Pulmonary artery endothelial cell (primary cell): ENCODE data around the gene GALK1. TPM values are rescaled to one million over a fixed set of nuclear protein-coding genes. Genes with fewer than 3 reads are reported as not detected.
"Not testable (repeated sequence)": the region's sequence is repeated elsewhere in the genome, so short reads cannot be mapped to it uniquely, and the experiment has no call there.

ENCODE experiments used
- DNase-seq: peaks from one replicate; pipeline ENCODE4 v3.0.0-alpha.2; 2011; ENCODE audit warnings: low read depth, low spot score
- total RNA-seq: library from RNA; depleted of rRNA; stranded (reverse); fragments of >200 nt; gene quantifications from 2 replicates; pipeline ENCODE4 v1.2.3, GENCODE V29; 2014

The GALK1 gene
- total RNA-seq, 1 donor from 2014 or later, result 120 TPM

DNA sequence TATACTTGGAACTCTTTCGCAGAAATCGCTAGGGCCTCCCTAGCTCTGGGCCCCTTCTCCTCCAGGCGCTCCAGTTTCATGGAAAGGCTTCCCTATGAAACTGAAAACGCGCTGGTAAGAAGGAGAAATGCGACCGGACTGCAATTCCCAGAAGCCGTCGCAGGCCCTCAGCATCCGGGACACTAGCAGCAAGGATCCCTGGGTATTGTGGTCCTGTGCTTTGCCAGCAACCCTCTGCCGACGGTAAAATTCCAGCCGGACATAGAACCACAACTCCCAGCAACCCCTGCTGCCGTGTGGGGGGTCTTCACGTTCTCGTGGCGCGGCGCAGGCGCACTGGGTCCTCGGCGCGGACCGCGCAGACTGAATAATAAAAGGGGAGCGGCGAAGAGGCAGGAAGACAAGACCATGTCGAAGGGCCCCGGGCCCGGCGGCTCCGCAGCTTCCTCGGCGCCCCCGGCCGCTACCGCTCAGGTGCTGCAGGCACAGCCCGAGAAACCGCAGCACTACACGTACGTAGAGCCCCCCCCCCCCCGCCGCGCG, 19.6 kb upstream of the GALK1 start, which contains the start of gene UNK:
TSS of gene UNK (plus strand) at position 334 of the 543 bp plus-strand sequence. CDS start at position 409, 75 bp downstream.
- peak; percentile 99 for DNase-seq

DNA sequence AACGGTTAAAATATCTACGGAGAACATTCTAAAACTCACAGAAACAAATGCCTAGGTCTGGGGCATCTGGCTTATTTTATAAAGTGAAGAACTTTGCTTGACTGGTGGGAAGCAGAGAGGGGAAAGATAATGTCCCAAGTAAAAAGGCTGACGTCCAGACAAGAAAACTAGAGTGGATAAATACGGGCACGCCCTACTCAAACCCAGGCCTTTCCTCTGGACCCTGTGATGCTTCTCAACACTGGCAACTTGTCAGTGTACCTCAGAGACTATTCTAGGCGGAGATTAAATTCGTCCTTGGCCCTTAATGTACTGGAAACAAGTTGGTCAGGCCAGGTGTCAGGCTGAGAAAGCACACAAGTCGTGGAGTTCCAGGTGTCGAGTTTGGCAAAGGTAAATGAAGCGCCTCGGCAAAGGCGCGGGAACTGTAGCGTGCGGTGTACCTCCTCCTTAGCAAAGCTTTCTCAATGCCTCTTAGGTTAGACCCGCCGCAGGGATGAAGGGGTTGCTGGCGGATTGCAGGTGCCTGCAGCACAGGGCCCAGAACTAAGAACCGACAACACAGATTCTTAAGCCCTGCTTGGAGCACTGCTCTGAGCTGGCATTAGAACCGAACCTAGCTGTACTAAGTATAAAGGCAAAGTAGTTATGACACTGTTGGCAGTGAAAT, 18.9 kb upstream of the GALK1 start:
- no peak for DNase-seq

DNA sequence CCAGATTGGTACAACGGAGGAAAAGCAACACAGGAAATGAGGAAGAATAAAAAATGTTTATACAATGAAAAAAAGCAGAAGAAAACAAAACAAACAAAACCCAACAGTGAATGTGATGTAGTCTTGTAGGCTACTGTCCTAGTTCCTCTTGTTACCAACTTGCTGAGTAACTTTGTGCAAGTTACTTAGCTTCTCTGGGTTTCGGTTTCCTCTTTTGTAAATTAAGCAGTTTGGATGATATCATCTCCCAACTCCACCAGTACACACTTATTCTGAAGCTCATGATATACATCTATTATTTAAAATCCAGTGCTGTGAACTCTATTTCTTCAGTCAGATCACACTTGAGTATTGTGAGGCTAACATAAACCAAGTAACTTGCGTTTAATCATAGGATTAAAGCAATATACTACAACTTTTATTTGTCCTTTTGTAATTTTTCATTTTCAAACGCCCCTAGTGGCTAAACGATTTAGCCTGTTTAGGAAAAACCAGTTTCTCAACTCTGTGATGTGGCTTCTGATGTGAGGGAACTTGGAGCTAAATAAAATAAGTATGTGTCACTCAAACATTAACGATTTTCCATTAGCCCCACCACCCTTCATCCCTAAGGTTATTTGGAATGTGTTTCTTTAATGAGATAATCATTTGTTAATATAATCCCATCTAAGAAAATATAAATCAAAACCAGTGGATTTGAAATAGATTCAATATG, 18.2 kb upstream of the GALK1 start:
- no peak for DNase-seq

DNA sequence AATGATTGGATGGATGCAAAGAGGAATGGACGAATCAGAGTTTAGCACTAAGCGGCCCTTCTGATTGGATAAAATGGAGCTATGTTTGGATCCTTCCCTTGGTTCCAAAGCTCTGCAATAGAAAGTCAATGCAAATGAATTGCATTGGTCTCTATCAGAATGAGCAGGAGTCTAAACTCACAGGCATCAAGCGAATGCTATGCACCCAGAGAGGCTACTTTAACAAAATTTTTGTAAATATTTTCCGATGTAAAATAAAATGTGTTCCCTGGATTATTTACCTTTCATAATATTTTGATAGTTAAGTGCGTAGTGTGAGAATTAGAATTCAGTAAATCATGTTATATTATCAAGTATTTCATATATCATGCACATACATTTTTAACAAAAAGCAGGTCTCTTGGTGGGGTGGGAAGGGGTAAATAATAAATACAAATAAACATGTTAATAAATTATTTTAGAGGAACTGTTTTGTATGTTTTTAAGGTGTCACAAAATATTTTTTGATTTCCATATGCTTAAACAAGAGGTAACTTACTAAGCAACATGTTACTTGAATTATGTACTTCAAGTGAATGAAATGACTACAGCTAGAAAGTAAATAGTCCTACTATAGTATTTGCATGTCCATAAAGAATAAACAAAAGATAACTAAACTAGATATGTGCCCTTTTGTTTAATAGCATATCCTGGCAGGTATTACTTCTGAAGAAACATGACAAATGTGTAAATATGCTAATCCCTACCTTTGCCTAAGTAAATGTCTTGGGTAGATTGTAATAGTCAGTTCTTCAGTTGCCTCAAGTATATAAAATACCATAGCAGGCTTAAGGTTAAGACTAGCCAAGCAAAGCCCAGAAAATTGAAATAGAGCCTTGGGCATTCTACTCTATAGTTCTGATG, 15.2 kb upstream of the GALK1 start:
- no peak for DNase-seq

DNA sequence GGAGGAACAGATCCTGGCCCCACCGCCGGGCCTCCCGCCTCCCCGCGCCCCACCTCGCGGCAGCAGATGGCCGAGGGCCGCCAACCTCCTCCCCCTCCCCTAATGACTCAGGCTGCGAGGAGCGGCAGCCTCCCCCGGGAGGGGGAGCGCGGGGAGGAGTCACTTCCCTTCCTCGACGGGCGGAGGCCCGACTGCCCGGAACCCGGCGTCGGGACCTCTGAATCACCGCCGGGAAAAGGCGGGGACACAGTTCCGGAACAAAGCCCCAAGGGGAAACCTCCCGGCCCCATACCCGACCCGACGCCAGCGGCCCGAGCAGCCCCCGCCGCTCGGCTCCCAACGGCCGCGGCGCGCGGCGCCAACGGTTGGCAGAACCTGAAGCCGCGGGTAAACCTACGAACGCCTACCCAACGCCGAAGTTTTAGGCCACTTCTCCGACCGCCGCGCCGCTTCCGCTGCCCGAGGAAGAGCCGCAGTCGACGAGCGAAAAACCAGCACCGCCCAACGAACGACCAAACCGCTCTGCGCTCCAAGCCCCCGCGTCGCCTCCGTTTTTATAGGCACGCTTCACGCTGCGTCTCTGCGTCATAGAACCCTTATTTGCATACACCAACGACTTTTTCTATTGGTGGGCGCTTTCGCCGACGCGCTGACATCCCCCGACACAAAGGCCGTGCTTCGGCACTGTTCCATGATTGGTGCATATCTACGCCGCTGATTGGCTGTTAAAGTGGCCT, 14.4 kb upstream of the GALK1 start:
- peak; percentile 100 for DNase-seq

DNA sequence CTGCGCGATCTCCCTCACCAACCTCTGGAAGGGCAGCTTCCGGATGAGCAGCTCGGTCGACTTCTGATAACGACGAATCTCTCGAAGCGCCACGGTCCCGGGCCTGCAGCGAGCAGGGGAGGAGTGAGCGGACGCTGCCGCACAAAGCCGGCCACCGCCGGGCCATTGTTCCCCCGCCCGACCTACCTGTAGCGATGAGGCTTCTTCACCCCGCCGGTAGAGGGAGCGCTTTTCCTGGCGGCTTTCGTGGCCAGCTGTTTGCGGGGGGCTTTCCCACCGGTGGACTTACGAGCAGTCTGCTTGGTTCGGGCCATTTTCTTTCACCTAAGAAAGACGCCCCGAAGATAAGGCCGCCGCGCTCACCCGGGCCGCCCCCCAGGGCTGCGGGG, 13.9 kb upstream of the GALK1 start:
- DNase-seq, result no peak

DNA sequence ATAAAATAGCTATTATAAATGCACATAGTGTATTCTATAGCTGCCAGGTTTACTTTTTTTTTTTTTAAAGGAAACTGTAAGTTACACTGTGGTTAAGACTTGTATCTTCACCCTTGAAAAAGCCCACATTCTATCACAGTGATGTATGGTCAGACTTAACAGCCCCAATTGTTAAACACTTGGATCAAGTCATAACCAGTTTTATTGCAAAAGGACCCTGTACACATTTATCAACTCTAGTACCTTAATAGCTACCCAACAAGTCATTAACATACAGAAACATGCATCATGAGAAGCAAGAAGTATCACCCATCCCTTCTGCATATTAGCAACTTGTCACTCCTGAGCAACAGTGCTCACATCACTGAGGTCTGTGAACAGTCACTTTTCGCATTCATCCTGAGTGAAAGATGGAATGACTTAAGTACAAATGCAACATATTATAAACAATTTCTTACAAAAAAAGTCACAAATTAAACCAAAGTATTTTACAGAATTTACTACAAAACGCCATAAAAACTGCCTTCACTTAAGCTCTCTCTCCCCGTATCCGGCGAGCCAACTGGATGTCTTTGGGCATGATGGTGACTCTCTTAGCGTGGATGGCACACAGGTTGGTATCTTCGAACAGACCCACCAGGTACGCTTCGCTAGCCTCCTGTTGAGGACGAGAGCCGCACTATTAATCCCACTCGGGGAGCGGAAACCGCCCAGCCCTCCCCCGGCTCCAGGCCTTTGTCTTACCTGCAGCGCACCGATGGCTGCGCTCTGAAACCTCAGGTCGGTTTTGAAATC, 13.3 kb upstream of the GALK1 start:
- DNase-seq, result not testable (repeated sequence)

DNA sequence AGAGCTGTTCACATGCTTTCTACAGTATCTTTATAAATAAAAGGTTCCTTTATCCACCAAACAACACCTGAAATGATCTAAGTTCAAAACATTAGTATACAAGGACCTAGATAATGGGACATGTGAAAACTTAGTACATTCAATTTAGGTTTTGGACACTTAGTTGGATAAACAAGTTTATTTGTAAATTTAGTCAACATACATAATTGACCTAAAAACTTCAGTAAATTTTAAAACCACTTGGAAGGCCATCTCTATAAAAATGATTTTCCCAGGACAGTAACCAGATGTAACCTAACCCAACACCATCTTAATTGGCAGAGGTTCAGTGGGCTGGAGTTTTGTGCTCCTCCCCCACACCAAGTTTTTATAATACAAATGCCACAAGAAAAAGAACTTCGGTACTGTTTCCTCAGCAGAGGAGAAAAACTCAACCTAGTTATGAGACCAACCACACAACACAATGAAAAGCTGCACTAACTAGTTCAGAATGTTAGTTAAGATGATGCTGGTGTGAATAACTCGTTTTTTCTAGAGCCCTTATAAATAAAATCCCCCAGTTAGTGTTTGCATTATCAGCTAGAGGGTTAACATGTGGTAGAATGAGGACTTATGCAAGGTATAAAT, 12.4 kb upstream of the GALK1 start:
- no peak for DNase-seq

DNA sequence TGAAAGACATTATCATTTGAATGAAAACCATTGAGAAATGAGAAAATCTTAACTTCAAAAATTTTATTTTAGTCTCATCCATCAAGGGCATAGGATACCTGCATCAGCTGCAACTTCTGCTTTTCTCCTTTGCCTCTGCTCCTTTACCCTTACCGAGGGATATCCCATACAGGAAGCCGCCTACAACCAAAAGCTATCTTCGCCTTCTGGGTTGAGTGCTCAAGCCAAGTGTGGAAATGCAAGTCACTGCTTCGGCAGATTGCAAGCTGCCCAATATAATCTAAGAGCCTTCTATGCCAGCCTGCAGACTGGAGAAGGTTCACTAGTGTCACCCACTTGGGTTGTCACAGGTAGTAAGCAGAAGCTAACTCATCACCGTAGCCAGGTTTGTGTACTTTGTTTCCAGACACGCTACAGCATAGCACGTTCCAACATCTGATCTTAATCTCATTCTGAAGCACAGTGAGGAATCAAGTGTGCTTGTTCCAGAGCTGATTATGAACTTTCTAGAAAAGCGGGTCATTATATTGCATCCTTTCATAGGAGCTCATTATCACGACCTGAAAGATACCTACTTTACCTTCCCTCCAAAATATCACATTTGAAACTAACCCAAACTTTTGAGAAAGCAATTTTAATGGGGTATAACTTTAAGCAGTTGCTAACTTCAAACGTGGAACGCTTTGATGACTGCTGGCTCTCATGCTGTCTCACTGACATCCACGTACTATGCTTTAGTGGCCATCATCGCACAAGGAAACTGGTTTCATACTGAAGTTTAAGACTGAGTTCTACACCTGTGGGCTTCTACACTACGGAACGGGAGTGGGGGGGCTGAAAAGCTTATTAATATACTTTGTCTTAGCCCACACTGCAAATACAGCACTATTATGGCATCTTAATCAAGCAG, 11.6 kb upstream of the GALK1 start:
- DNase-seq, result no peak

DNA sequence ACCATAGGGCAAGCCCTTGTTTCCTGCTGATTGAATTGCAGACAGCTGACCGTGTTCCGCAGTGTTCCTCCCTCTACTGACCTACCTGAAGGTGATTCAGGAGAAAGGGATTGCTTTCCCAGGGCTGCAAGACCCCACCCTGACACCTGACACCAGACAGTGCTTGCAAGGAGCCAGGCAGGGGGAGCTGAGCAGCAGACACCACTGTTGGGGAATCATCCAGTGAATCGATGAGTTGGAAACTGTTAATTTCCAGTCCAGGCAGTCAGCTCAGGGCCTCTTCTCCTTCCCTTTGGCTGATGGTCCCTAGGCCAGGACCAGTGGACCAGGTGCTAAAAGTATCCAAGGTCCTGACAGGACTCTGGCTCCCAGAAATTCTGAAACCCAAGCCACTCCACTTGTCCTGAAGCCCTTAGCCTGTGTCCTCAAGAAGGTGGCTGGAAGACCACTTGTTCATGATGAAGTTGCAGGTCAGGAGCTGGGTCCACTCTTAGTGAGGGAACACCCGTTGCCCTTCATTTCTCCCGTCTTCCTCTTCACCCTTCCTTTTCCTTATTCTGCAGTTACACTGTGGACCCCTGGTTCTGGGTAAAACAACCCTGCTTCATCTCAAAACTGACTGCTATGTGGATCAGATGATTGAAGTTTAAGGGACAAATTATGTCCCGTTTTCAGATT, 10.1 kb upstream of the GALK1 start:
- no peak for DNase-seq

DNA sequence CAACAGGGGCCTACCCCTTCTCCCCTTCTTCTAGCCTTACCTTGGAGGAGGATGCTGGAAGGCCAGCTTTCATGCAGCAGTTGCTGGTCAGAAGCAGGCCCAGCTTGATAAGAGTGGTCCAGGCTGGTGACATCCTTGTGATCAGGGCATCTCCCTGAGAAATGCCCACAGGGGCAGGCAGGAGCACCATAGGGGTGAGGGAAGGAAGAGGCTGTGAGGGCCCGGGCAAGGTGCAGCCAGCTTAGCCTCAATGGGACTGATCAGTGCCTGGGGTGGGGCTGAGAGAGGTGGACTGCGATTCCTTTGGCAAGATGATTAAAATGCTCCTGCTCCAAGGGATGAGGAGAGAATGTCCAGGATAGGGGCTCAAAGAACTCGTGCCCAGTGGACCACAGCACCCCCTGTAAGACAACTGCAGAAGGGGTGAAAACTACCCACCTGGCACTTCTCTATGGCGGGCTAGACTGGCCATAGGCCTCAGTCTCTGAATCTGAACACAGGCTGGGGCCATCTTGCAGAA, 9.5 kb upstream of the GALK1 start:
- DNase-seq, result no peak

DNA sequence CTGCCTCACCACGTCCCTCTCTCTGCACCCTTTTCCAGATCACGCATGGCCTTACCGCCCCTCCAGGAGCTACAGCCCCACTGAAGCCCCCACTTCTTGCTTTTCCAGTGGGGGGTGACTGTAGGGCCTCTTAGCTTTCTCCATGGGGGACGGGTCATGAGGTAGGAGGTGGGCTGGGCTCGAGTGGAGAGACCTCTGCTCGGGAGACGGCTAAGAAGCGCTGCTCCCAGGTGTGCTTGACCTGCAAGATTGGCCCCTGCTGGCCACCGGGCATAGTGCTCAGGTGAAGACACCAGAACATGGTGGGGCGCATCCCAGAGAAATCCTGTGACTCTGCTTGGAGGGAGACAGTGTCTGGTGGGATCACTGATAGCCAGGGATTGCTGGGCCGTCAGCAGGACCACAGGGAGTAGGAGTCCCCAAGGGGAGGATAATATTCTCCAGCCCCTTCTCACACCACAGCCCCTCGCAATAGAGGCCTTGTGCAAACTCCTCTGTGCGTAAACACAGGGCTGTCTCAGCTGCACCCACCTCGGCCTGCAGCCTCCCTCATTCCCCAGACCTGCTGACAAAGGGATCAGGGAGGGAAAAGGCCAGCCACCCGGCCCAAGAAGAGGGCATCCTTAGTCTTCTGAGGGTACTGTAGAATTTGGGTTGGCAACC, 8.9 kb upstream of the GALK1 start:
- no peak for DNase-seq

DNA sequence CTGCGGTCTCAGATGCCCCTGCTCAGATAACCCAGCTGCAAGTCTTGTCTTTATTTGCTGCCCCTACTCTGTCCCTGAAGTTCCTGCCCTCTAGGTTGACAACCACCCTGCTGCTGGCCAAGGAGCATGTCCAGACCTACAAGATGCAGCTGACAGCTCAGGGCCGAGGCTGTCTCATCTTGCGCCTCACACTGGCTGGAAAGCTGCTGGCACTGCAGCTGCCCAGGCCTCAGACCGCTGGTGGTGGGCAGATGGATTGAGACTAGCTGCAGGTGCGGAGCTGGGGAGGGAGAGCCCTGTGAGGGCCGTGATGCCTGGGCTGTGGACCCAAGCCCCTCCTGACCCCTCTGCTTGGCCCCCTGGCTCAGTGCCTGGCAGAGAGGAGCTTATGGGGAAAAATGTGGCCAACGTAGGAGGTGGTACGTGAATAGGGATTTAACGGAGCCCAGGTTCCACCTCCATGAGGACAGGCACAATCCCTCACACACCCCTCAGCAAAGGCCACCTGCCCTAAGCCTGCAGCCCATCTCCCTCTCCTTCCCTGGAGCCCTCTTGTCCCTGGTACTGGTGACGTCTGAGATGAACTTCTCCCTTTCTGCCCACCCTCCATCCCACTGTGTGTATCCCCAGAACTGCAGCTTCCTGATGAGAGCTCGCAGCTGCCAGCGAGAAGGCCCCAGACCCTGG, 8.3 kb upstream of the GALK1 start:
- DNase-seq, result no peak

DNA sequence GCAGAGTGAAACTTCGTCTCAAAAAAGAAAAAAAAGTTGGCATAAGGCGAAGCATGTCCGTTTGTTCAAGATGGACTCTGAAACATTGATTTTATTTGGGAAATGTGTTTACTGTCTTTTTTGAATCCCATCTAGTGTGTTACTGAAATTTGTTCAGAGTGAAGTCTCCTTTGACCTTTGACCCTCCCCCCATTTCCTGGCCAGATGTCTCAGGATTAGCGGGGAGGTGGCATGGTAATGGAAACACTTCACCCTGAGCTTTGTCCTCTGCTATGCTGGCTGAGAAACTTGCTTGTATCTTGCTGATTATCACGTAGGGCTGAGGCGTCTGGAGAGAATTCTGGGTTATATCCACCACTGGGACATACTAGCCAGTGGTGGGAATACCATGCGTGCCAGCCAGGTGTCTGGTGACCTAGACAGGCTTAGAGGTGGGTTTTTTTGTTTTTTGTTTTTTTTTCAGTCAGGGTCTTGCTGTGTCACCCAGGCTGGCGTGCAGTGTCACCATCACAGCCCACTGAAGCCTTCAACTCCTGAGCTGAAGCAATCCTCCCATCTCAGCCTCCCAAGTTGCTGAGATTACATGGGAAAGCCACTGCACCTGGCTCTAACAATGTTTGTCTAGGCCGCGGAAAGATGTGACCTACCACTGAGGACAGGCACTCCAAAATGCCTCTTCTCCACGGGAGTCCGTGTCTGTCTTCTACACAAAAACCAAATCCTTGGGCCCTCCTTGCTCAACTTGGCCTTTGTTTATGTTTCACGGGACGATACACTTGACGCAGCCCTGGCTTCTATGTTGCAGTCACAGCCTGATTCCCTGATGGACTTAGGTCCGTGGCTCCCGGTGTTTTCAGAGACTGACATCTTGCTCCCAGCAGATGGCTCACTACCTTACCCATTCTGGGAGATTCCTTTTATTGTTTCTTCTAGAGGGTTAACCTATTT, 6.6 kb upstream of the GALK1 start:
- DNase-seq, result no peak

DNA sequence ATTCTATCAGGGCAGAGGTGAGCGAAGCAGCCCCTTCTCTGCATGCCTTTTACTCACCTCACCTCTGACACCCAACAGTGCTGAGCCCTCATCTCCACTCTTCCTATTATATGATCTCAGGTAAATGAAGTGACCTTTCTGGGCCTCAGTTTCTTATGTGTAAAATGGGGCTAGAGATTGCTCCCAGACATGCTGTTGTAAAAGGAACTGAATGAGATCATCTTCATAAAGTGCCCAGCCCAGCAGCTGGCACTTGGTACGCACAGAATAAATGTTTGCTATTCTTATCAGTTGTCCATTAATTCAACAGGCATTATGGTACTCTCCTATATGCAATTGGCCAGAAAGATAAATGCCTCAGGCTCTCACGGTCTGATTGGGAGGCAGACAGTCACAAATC, 4.5 kb upstream of the GALK1 start:
- DNase-seq, result no peak

DNA sequence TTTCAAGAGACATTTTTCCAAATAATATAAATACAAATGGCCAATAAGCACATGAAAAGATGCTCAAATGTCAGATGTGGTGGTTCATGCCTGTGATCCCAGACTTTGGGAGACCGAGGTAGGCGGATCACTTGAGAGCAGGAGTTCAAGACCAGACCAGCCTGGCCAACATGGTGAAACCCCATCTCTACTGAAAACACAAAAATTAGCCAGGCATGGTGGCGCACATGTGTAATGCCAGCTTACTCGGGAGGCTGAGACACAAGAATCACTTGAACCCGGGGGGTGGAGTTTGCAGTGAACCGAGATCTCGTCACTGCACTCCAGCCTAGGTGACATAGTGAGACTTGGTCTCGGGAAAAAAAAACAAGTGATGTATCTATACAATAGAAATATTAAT, 2.9 kb upstream of the GALK1 start:
- no peak for DNase-seq
